ENCODE measurements around the gene ZHX3. TPM values are rescaled to one million over a fixed set of nuclear protein-coding genes. Genes with fewer than 3 reads are reported as not detected.

The ZHX3 gene
- total and polyA plus RNA-seq, 4 donors, result 3.2 to 30.0 (median 8.0) TPM

DNA sequence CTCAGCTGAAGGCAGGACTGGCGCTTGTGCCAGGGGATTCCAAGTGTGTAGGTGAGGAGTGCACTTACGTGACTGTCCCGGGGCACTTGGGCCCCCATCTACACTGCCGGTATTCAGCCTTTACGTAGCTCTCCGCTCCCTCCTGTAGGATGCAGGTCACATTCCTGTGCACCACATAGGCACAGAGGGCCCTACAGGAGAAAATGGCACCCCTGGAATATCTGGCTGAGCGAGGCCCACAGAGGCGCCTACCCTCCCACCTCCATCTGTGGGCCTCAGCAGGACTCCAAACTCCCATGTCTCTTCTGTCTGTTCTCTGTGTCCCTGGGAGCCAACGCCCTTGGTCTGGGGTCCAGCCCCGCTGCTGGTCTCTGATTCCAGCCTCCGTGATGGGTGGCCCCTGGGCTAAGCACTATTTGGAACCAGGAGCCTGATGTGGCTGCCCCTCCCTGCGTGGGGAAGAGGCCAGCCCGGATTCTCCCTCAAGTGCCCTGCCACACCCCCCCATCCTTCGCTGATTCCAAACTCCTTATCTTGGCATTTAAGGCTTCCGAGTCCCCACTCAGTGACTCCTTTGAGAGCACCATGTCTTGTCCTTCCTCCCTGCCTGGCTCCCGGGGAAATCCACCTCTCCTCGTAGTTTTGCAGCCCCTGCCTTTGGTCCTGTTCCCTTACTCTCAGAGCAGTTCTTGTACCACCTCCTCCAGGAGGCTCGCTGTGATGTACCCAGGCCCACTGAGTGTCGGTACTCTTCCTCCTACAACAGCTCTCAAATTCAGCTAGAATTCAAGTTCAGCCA lies 47.6 kb upstream of the ZHX3 start:
- 80% methylated on average over 19 of the region's 19 CpGs for whole genome bisulfite sequencing
- H3K36me3 ChIP-seq (ENCODE audit: control insufficient read depth in 4 of 4, insufficient read depth in 3 of 4, low read depth in 1 of 4, low read length in 3 of 4), result no peaks in the 10 kb centered on the region
- H3K27ac ChIP-seq (ENCODE audit: low read depth in 1 of 2, low read length in 2 of 2), result no peak overlapping the region
- peaks cover 0 to 18% (median 6%) of the 10 kb centered on the region in 4 donors for H3K27me3 ChIP-seq (ENCODE audit: control insufficient read depth in 4 of 4, insufficient read depth in 4 of 4, low read length in 3 of 4)
- peaks cover 0 to 12% (median 7%) of the 10 kb centered on the region in 4 donors for H3K4me1 ChIP-seq (ENCODE audit: control insufficient read depth in 4 of 4, insufficient read depth in 4 of 4, low read length in 3 of 4)
- H3K4me3 ChIP-seq (ENCODE audit: low read depth in 1 of 3, low read length in 3 of 3), result no peak overlapping the region
- TF ChIP-seq FOXA1 (IDR thresholded peaks at IDR 0.05) (no peak), NR2F2 (IDR thresholded peaks at IDR 0.05) (no peak)
- H3K9me3 ChIP-seq (ENCODE audit: control insufficient read depth in 4 of 4, low read length in 3 of 4), result no peaks in the 10 kb centered on the region
- DNase-seq (ENCODE audit: low spot score), result no peak
- H3K9ac ChIP-seq (ENCODE audit: low read depth in 1 of 2, low read length in 2 of 2), result no peak overlapping the region

DNA sequence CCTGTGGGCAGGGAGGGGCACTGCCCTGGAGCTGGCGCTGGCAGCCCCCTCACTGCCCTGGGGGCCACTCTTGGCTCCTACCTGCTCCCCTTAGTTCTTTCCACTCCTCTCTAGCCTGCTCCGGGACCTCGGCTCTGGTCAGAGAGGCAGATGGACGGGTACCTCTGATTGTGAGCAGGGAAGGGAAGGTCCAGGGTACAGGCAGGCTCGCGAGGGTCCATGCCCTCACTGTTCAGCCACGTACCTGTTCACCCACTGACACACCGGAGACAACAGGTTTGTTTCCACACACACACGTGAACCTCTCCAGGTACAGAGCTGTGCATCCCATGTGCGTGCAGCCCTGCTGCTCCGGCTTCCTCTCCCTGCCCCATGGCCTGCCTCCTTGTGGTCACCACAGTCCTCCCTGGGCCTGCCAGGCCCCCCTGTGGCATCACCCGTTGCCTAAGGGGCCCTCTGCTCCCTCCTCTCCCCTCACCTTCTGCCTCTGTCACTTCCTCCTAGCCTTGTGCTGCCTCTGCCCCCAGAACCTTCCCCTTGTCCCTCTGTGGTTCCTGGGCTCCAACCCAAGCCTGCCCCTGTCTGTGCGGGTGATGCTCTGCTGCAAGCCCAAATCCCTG lies 46.8 kb upstream of the ZHX3 start:
- Histone ChIP-seq H3K27me3 (ENCODE audit: control insufficient read depth in 4 of 4, insufficient read depth in 4 of 4, low read length in 3 of 4) (peaks cover 0 to 18% (median 6%) of the 10 kb centered on the region in 4 donors), H3K27ac (ENCODE audit: low read depth in 1 of 2, low read length in 2 of 2) (no peak overlapping the region), H3K4me3 (ENCODE audit: low read depth in 1 of 3, low read length in 3 of 3) (no peak overlapping the region), H3K4me1 (ENCODE audit: control insufficient read depth in 4 of 4, insufficient read depth in 4 of 4, low read length in 3 of 4) (peaks cover 0 to 12% (median 8%) of the 10 kb centered on the region in 4 donors), H3K36me3 (ENCODE audit: control insufficient read depth in 4 of 4, insufficient read depth in 3 of 4, low read depth in 1 of 4, low read length in 3 of 4) (peaks cover 0 to 3% (median 0%) of the 10 kb centered on the region in 4 donors), H3K9me3 (ENCODE audit: control insufficient read depth in 4 of 4, low read length in 3 of 4) (no peaks in the 10 kb centered on the region), H3K9ac (ENCODE audit: low read depth in 1 of 2, low read length in 2 of 2) (no peak overlapping the region)
- DNase-seq (ENCODE audit: low spot score), result no peak
- no peak for TF ChIP-seq FOXA2 (IDR thresholded peaks at IDR 0.05)
- no peak for TF ChIP-seq YY1 (IDR thresholded peaks at IDR 0.05)
- no peak for TF ChIP-seq EGR1 (IDR thresholded peaks at IDR 0.05; ENCODE audit: low read depth in 2 of 2)
- TF ChIP-seq FOXA1 (IDR thresholded peaks at IDR 0.05), result no peak
- TF ChIP-seq, protein P1, sequence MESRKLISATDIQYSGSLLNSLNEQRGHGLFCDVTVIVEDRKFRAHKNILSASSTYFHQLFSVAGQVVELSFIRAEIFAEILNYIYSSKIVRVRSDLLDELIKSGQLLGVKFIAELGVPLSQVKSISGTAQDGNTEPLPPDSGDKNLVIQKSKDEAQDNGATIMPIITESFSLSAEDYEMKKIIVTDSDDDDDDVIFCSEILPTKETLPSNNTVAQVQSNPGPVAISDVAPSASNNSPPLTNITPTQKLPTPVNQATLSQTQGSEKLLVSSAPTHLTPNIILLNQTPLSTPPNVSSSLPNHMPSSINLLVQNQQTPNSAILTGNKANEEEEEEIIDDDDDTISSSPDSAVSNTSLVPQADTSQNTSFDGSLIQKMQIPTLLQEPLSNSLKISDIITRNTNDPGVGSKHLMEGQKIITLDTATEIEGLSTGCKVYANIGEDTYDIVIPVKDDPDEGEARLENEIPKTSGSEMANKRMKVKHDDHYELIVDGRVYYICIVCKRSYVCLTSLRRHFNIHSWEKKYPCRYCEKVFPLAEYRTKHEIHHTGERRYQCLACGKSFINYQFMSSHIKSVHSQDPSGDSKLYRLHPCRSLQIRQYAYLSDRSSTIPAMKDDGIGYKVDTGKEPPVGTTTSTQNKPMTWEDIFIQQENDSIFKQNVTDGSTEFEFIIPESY (IDR thresholded peaks at IDR 0.05), result no peak
- TF ChIP-seq, protein P2, sequence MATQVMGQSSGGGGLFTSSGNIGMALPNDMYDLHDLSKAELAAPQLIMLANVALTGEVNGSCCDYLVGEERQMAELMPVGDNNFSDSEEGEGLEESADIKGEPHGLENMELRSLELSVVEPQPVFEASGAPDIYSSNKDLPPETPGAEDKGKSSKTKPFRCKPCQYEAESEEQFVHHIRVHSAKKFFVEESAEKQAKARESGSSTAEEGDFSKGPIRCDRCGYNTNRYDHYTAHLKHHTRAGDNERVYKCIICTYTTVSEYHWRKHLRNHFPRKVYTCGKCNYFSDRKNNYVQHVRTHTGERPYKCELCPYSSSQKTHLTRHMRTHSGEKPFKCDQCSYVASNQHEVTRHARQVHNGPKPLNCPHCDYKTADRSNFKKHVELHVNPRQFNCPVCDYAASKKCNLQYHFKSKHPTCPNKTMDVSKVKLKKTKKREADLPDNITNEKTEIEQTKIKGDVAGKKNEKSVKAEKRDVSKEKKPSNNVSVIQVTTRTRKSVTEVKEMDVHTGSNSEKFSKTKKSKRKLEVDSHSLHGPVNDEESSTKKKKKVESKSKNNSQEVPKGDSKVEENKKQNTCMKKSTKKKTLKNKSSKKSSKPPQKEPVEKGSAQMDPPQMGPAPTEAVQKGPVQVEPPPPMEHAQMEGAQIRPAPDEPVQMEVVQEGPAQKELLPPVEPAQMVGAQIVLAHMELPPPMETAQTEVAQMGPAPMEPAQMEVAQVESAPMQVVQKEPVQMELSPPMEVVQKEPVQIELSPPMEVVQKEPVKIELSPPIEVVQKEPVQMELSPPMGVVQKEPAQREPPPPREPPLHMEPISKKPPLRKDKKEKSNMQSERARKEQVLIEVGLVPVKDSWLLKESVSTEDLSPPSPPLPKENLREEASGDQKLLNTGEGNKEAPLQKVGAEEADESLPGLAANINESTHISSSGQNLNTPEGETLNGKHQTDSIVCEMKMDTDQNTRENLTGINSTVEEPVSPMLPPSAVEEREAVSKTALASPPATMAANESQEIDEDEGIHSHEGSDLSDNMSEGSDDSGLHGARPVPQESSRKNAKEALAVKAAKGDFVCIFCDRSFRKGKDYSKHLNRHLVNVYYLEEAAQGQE (IDR thresholded peaks at IDR 0.05), result no peak
- TF ChIP-seq JUND (IDR thresholded peaks at IDR 0.05), result no peak
- WGBS, result 86% methylated on average over 13 of the region's 13 CpGs

DNA sequence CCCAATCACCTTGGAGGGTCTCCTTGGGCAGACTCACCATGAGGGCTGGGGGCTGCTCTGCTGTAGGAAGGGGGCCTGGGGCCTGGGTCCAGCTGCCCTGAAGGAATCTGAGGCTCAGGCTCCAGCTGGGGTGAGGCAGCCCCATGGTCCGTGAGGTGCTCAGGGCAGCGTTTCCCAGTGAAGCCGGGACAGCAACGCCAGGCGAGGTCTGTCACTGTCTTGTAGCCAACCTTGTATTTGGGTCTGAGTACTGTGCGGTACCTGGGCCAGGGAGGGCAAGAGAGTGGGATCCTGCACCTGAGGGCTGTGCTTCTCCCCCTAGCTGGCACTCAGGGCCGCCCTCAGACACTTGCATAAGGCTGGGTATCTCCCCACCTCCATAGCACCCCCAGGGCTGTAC lies 46.1 kb upstream of the ZHX3 start:
- WGBS, result 89% methylated on average over 7 of the region's 7 CpGs
- H3K9ac ChIP-seq (ENCODE audit: low read depth in 1 of 2, low read length in 2 of 2), result no peak overlapping the region
- TF ChIP-seq FOXA2 (IDR thresholded peaks at IDR 0.05) (no peak), SP1 (IDR thresholded peaks at IDR 0.05) (no peak), HNF4G (IDR thresholded peaks at IDR 0.05) (no peak), GABPA (IDR thresholded peaks at IDR 0.05 in 1 of 2, conservative IDR thresholded peaks at IDR 0.05 in 1 of 2) (no peak), RXRA (IDR thresholded peaks at IDR 0.05) (no peak), TAF1 (conservative IDR thresholded peaks at IDR 0.05) (no peak), JUND (IDR thresholded peaks at IDR 0.05) (no peak), FOXA1 (IDR thresholded peaks at IDR 0.05) (no peak), RAD21 (IDR thresholded peaks at IDR 0.05) (no peak), EGR1 (IDR thresholded peaks at IDR 0.05; ENCODE audit: low read depth in 2 of 2) (no peak), YY1 (IDR thresholded peaks at IDR 0.05) (no peak), NR2F2 (IDR thresholded peaks at IDR 0.05) (no peak)
- TF ChIP-seq, protein P2 (IDR thresholded peaks at IDR 0.05), result no peak
- H3K36me3 ChIP-seq (ENCODE audit: control insufficient read depth in 4 of 4, insufficient read depth in 3 of 4, low read depth in 1 of 4, low read length in 3 of 4), result peaks cover 0 to 3% (median 0%) of the 10 kb centered on the region in 4 donors
- DNase-seq (ENCODE audit: low spot score), result no peak
- H3K27me3 ChIP-seq (ENCODE audit: control insufficient read depth in 4 of 4, insufficient read depth in 4 of 4, low read length in 3 of 4), result peaks cover 0 to 18% (median 5%) of the 10 kb centered on the region in 4 donors
- H3K9me3 ChIP-seq (ENCODE audit: control insufficient read depth in 4 of 4, low read length in 3 of 4), result no peaks in the 10 kb centered on the region
- no peak overlapping the region for H3K27ac ChIP-seq (ENCODE audit: low read depth in 1 of 2, low read length in 2 of 2)
- no peak overlapping the region for H3K4me3 ChIP-seq (ENCODE audit: low read depth in 1 of 3, low read length in 3 of 3)
- H3K4me1 ChIP-seq (ENCODE audit: control insufficient read depth in 4 of 4, insufficient read depth in 4 of 4, low read length in 3 of 4), result peaks cover 2 to 15% (median 11%) of the 10 kb centered on the region in 4 donors

Measured in liver (tissue), 9 donors.